HG03064 (cell line): ENCODE data around the gene PPM1H.
"Not testable (repeated sequence)": the region's sequence is repeated elsewhere in the genome, so short reads cannot be mapped to it uniquely, and the experiment has no call there.

Experiments
- ATAC-seq: cut with Tn5 transposase; IDR thresholded peaks from one replicate; pipeline ENCODE4 v1.9.1; 2021; ENCODE audit warnings: low read depth; ENCODE audit not compliant: unreplicated experiment

PPM1H gene

GRCh38 chr12:62843716-62844115 lies 91.2 kb downstream of the PPM1H start:
- no peak for ATAC-seq

- ATAC-seq, result no peak
Measured at GRCh38 chr12:62841846-62842245, 93.1 kb downstream of the PPM1H start.

GRCh38 chr12:62840806-62841205 lies 94.1 kb downstream of the PPM1H start:
- ATAC-seq, result no peak

- ATAC-seq, result no peak
Measured at GRCh38 chr12:62839869-62840660, 94.9 kb downstream of the PPM1H start.

- ATAC-seq, result no peak
Measured at GRCh38 chr12:62834971-62835547, 99.9 kb downstream of the PPM1H start.

GRCh38 chr12:62834406-62834805 lies 100.5 kb downstream of the PPM1H start:
- ATAC-seq, result no peak

GRCh38 chr12:62833634-62834033 lies 101.3 kb downstream of the PPM1H start:
- no peak for ATAC-seq

GRCh38 chr12:62832558-62832957 lies 102.4 kb downstream of the PPM1H start:
- no peak for ATAC-seq

GRCh38 chr12:62832027-62832426 lies 102.9 kb downstream of the PPM1H start:
- ATAC-seq, result no peak

- ATAC-seq, result no peak
Measured at GRCh38 chr12:62827855-62828254, 107.1 kb downstream of the PPM1H start.

- ATAC-seq, result no peak
Measured at GRCh38 chr12:62827042-62827441, 107.9 kb downstream of the PPM1H start.

GRCh38 chr12:62817556-62818271 lies 117.2 kb downstream of the PPM1H start:
- no peak for ATAC-seq

GRCh38 chr12:62814243-62814642 lies 120.7 kb downstream of the PPM1H start:
- no peak for ATAC-seq

GRCh38 chr12:62813031-62813829 lies 121.7 kb downstream of the PPM1H start:
- no peak for ATAC-seq

GRCh38 chr12:62811481-62811880 lies 123.5 kb downstream of the PPM1H start:
- ATAC-seq, result not testable (repeated sequence)

- no peak for ATAC-seq
Measured at GRCh38 chr12:62808166-62808879, 126.6 kb downstream of the PPM1H start.

GRCh38 chr12:62806893-62807292 lies 128.1 kb downstream of the PPM1H start:
- no peak for ATAC-seq

GRCh38 chr12:62806244-62806836 lies 128.6 kb downstream of the PPM1H start:
- ATAC-seq, result no peak

- ATAC-seq, result no peak
Measured at GRCh38 chr12:62805517-62805916, 129.4 kb downstream of the PPM1H start.

GRCh38 chr12:62803756-62804155 lies 131.2 kb downstream of the PPM1H start:
- ATAC-seq, result no peak
